GM23248 (cell line): ENCODE data around the gene SF3B2.

Experiments
- EZH2 ChIP-seq: fragments of 200-600 bp; sonication (generic); IDR thresholded peaks from 2 replicates; pipeline ENCODE4 v1.6.1; 2018; ENCODE audit warnings: antibody characterized with exemption, mild to moderate bottlenecking; ENCODE audit not compliant: insufficient read depth, poor library complexity, severe bottlenecking
- EZH2phosphoT487 ChIP-seq: fragments of 200-600 bp; sonication (generic); IDR thresholded peaks from 2 replicates; pipeline ENCODE4 v1.6.1; 2018; ENCODE audit warnings: antibody characterized with exemption, moderate library complexity, mild to moderate bottlenecking, low read depth; ENCODE audit not compliant: insufficient read depth

- TF ChIP-seq EZH2, result no peak
- TF ChIP-seq EZH2phosphoT487, result no peak
Measured at GRCh38 chr11:66068154-66068821, 16.1 kb downstream of the SF3B2 start.
